Right atrium auricular region (tissue), 2 donors: ENCODE data around the gene DRAXIN. TPM values are rescaled to one million over a fixed set of nuclear protein-coding genes. Genes with fewer than 3 reads are reported as not detected.

ENCODE experiments used
- DNase-seq: peaks from one replicate; pipeline ENCODE4 v3.0.0-alpha.2; 2019; ENCODE audit warnings: low spot score
- H3K27ac ChIP-seq, 2 donors: fragments of 200-600 bp; sonication (generic); 1 replicate in 1 of 2; 2 replicates in 1 of 2; pipeline ENCODE4 v1.5.1; 2016 to 2019
- H3K27me3 ChIP-seq, 2 donors: fragments of 200-600 bp; sonication (generic); one replicate each; pipeline versions ENCODE4 v1.5.1 to v1.6.0; 2017 to 2019
- H3K36me3 ChIP-seq: fragments of 200-600 bp; sonication (generic); one replicate; pipeline ENCODE4 v1.5.1; 2016
- H3K4me1 ChIP-seq, 2 donors: fragments of 200-600 bp; sonication (generic); one replicate each; pipeline versions ENCODE4 v1.5.1 to v1.6.0; 2017 to 2019
- H3K4me3 ChIP-seq, 2 donors: fragments of 200-600 bp; sonication (generic); 1 replicate in 1 of 2; 2 replicates in 1 of 2; pipeline ENCODE4 v1.5.1; 2017 to 2019; ENCODE audit warnings: mild to moderate bottlenecking in 1 of 2, moderate library complexity in 1 of 2
- H3K9me3 ChIP-seq, 2 donors: fragments of 200-600 bp; sonication (generic); one replicate each; pipeline ENCODE4 v1.5.1; 2019
- CTCF ChIP-seq, 2 donors: fragments of 200-600 bp; sonication (generic); IDR thresholded peaks; one replicate each; pipeline ENCODE4 v1.5.1; 2019; ENCODE audit warnings: antibody characterized with exemption in 2 of 2
- total RNA-seq, 2 donors: library from RNA; depleted of rRNA; stranded (reverse); fragments of >200 nt; gene quantifications; one replicate each; pipeline ENCODE4 v1.1.0, GENCODE V29; 2016

DRAXIN gene
- total RNA-seq, 2 donors from 2014 or later, result not detected

- Histone ChIP-seq H3K4me1 (peaks cover 0 to 22% of the 10 kb centered on the region in 2 donors), H3K27me3 (no peaks in the 10 kb centered on the region), H3K9me3 (no peaks in the 10 kb centered on the region), H3K36me3 (peaks cover 10% of the 10 kb centered on the region), H3K27ac (no peak overlapping the region), H3K4me3 (no peak overlapping the region)
- DNase-seq, result no peak
- TF ChIP-seq CTCF (IDR thresholded peaks at IDR 0.05), result no peak
Observed at GRCh38 chr1:11744287-11744686, 52.8 kb downstream of the DRAXIN start.

GRCh38 chr1:11746092-11746491 lies 54.6 kb downstream of the DRAXIN start:
- H3K9me3 ChIP-seq, result no peaks in the 10 kb centered on the region
- peaks cover 0 to 22% of the 10 kb centered on the region in 2 donors for H3K4me1 ChIP-seq
- peak overlapping the region in 1 of 2 donors; percentile 75 for H3K27ac ChIP-seq
- peaks cover 21% of the 10 kb centered on the region for H3K36me3 ChIP-seq
- no peaks in the 10 kb centered on the region for H3K27me3 ChIP-seq
- DNase-seq, result no peak
- TF ChIP-seq CTCF (IDR thresholded peaks at IDR 0.05), result no peak
- H3K4me3 ChIP-seq, result no peak overlapping the region

DNA sequence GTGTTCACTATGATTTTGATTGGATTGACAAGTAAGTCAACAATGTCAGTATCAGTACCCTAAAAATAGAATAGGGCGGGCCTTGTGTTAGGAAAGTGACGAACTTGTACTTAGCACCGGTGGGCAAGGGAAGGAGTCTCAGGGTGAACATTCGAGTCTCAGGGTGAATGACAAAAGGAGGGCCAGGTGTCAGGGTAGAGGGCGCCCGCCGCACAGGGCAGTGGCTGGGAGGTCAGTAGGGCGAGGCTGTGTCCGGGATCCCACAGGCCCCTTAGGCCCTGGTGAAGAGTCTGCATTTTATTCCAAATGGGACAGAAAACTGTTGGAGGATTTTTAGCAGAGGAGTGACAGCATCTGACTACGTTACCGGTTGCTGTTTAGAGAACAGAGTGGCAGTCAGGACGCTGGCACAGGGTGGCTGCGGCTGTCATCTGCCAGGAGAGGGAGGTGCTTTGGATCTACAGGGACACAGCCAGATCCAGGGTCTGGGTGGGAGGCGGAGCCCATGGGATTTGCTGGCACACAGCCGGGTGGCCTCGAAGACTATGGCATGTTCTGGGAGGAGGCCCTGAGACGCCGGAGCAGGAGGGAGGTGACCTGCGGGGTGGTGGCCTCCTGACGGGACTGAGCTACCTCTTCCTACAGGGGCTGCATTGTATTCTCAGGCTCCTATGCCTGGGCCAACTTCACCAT lies 55.4 kb downstream of the DRAXIN start:
- Histone ChIP-seq H3K27me3 (no peaks in the 10 kb centered on the region), H3K4me1 (peaks cover 0 to 22% of the 10 kb centered on the region in 2 donors), H3K27ac (peak overlapping the region; percentile 64 to 75), H3K4me3 (no peak overlapping the region), H3K9me3 (no peaks in the 10 kb centered on the region), H3K36me3 (peaks cover 21% of the 10 kb centered on the region)
- no peak for TF ChIP-seq CTCF (IDR thresholded peaks at IDR 0.05)
- DNase-seq, result no peak

DNA sequence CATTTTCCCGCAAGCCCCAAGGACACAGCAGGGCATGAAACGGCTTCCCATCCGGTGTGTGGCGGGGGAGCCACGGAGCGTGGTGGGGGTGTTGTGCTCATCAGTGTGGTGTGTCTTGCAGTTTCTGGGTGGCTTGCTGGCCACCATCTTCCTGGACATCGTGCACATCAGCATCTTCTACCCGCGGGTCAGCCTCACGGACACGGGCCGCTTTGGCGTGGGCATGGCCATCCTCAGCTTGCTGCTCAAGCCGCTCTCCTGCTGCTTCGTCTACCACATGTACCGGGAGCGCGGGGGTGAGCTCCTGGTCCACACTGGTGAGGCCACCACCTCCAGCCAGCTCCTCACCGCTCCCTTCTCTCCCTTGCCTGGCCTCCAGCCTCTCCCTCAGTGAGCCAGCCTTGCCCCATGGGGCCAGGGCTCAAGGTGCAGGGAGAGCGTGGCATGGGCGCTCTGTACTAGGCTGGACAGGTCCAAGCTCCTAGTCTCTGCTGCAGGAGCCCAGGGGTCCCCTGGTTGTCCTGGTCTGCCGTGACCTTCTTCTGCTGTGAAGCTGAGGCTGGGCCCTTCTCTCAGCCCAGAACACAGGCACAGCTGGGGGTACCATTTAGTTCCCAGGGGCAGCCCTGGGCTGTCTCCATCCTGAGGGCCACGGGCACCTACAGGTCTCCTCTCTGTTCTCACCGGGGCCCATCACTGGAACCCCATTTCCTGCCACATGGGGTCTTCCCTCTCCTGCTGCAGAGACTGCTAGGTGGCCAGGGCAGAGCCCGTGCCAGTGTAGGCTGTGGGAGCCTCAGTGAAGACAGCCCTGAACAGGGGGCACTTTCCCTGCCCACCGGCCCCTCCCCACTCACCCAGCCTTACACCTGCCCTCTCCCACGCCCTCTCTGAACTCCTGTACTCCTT lies 57.0 kb downstream of the DRAXIN start:
- TF ChIP-seq CTCF (IDR thresholded peaks at IDR 0.05), result no peak
- Histone ChIP-seq H3K36me3 (peaks cover 21% of the 10 kb centered on the region), H3K4me3 (no peak overlapping the region), H3K27ac (no peak overlapping the region), H3K27me3 (no peaks in the 10 kb centered on the region), H3K4me1 (peaks cover 0 to 22% of the 10 kb centered on the region in 2 donors), H3K9me3 (no peaks in the 10 kb centered on the region)
- DNase-seq, result no peak

DNA sequence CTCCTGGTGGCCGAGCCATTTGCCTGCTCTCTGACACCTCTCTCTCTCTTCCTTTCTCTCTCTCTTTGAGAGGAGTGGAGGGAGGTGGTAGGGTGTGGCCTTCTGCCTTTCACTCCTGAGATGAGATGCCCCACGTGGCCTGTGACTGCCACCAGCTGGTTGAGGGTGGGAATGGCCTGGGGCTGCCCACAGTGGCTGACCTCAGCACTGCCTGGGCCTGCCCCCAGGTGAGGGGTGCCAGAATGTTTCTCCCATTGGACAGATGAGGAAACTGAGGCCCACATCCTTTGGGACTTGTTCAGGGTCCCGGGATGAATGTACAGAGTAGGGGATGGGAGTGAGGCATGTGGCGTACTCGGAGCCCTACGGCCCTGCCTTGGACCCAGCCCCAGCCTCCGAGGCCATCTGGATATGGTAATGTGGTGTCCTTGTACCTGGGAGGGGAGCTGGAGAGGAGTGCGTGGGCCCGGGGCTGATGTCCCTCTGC lies 57.7 kb downstream of the DRAXIN start:
- Histone ChIP-seq H3K4me3 (no peak overlapping the region), H3K4me1 (peaks cover 0 to 22% of the 10 kb centered on the region in 2 donors), H3K27me3 (no peaks in the 10 kb centered on the region), H3K36me3 (peaks cover 21% of the 10 kb centered on the region), H3K27ac (no peak overlapping the region), H3K9me3 (no peaks in the 10 kb centered on the region)
- TF ChIP-seq CTCF (IDR thresholded peaks at IDR 0.05), result peak in 1 of 2 donors; percentile 65
- no peak for DNase-seq
